ENCODE measurements around the gene ROBO3. TPM values are rescaled to one million over a fixed set of nuclear protein-coding genes. Genes with fewer than 3 reads are reported as not detected.
A peak's percentile ranks its signal among the peaks of the same experiment; 100 is the strongest.

Gene ROBO3
- polyA plus RNA-seq, 1 donor, result 34.2 TPM

DNA sequence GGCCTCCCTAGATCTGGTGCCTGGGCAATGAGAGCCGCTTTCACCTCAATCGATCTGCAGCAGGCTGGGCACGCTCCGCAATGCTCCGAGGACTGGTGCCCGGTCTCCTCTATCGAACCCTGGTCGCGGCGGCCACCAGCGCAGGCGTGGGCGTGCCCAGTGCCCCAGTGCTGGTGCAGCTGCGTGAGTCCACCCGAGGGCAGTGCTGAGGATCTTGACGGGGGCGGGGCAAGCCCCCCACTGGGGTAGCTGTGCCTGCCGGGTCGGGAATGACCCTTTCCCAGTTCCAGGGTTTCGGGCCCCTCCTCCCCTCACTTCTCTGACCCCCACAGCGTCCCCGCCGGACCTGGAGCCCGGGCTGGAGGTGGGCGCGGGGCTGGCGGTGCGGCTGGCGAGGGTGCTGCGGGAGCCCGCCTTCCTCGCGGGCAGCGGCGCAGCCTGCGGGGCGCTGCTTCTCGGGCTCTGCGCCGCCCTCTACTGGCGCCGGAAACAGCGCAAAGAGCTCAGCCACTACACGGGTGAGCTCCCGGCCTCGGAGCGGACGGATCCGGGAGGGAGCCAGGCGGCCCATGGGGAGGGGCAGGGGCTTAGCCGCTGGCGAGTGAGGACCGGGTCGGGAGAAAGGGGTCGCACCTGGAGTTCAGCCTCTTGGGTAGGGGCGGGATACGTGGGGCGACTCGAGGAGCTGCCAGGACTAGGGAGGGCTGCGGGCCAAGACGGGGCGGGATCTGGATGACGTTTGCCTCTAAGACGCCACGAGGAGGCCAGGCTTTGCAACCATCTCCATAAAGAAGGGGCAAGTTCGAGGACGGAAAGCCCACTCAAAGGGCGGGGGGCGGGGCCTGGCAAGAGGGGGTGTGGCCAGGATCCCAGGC, 10.9 kb downstream of the ROBO3 start:
- peak; percentile 63 for DNase-seq (ENCODE audit: low read depth)

DNA sequence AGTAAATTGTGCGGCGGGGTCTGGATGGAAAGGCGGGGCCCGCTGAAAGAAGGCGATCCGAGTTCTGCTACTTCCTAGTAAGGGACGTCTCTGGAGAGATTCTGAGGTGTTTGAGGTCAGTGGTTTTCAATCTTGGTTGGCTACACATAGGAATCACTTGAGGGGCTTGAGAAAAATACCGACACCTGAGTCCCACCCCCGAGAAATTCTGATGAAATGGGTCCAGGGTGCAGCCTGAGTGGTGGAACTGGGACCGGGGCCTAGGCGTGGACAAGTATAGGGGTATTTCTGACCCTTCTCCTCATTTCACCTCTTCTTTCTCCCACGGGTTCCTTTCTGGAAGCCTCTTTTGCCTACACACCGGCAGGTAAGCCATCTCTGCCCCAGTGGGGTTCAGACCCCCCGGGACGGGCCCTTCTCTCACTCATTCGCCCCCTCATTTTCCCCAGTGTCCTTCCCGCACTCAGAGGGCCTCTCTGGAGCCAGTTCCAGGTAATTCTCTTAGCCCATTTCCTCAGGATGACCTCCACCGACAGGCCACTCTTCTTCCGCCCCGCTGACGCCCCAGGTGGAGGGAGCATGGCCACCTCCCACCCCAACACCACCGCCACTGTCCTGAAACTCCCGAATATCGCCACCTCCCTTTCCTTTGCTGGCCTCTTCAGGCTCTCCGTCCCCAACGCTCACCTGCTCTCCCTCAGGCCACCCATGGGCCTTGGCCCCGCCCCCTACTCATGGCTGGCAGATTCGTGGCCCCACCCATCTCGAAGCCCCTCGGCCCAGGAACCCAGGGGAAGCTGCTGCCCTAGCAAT, 11.8 kb downstream of the ROBO3 start:
- no peak for DNase-seq (ENCODE audit: low read depth)

DNA sequence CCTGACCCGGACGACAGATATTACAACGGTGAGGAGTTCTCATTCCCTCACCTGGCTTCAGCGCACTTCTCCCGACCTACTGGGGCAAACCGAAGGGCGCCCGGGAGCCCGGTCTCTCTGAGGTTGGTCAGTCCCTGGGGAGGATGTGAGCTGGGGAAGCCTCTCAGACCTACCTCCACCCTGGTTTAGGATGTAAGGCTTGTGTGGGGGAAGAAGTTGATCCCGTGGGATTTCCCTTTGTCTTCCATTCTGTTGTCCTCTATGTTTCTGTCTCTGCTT, 12.3 kb downstream of the ROBO3 start:
- DNase-seq (ENCODE audit: low read depth), result no peak

DNA sequence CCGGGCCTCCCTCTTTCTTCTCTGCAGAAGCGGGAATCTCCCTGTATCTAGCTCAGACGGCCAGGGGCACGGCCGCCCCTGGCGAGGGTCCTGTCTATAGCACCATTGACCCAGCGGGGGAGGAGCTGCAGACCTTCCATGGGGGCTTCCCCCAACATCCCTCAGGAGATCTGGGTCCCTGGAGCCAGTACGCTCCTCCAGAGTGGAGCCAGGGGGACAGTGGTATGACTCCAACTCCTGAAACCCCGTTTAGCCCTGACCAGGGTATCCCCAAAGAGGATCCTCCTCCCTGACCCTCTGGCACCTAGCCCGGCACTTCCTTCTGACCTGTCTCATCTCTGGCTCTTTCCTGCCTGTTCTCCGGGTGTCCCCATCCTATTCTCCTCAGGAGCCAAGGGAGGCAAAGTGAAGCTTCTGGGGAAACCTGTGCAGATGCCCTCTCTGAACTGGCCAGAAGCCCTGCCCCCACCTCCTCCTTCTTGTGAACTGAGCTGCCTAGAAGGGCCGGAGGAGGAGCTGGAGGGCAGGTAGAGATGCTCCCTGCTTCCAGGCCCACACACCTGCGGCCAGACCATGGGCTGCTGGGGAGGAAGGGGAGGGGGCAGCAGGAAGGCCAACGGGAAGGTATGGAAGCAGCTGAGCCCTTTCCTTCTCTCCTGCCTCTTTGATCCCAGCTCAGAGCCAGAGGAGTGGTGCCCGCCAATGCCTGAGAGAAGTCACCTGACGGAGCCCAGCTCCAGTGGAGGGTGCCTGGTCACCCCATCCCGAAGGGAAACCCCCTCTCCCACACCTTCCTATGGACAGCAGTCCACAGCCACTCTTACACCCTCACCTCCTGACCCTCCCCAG, 12.9 kb downstream of the ROBO3 start:
- no peak for DNase-seq (ENCODE audit: low read depth)

DNA sequence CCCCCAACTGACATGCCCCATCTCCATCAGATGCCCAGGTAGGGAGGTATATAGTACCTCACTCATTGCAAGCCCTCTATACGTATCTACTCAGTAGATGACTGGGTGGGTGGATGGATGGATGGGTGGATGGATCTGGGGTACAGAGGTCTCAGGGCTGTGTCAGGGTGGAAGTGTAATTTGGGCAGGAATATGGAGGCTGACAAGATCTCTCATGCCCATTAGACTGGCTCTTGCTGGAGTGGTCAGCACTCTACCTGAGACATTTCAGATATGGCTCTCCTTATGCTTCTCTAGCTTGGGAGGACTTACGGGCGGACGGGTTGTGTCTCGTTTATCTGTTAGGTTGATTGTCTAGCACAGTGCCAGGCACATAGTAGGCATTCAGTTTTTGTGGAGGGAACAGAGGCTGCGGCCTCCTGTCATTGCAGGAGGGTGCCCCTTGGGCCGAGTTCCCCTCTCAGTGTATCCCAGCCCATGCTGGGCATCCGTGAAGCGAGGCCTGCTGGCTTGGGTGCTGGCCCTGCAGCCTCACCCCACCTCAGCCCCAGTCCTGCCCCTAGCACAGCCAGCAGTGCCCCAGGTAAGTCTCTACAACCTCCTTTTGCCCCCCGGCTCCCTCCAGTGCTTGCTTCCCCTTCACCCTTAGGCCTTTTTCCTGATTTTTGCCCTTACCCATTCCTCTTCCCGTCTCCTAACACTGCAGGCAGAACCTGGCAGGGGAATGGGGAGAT, 13.7 kb downstream of the ROBO3 start:
- DNase-seq (ENCODE audit: low read depth), result no peak

DNA sequence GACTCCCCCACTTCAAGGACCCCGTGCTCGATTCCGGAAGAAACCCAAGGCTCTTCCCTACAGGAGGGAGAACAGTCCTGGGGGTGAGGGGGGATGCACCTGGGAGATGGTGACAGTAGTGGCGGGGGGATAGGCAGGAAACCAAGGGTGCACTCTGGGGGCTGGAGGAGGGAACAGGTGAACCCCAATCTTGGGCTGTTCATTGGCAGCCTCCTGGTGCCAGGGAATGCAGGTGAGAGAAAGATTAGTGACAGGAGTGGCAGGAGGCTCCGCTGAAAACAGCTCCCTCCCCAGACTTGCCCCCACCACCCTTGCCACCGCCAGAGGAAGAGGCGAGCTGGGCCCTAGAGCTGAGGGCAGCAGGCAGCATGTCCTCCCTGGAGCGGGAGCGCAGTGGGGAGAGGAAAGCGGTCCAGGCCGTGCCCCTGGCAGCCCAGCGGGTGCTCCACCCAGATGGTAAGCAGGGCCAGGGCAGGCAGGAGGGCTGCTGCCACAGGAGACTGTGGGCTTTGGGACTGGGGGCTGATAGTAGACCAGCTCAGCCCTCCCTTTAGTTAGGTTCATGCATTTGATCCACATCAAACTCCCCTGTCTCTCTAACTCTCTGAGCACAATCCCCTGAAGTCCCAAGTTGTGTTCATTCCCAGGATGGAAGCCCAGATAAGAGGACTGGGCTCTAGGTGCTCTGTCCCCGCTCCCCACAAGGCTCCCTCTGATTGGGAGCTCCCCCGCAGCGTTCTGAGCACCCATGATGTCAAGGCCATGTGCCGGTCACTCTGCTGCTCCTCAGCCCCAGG, 14.5 kb downstream of the ROBO3 start:
- no peak for DNase-seq (ENCODE audit: low read depth)

DNA sequence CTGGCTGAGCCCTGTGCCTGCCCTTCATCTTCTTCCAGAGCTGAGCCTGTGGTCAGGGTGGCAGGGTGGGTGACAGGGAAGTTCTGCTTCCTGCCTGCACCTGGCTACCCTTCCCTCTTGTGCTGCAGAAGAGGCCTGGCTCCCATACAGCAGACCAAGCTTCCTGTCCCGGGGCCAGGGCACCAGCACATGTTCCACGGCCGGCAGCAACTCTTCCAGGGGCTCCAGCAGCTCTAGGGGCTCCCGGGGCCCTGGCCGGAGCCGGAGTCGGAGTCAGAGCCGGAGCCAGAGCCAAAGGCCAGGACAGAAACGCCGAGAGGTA, 15.0 kb downstream of the ROBO3 start:
- no peak for DNase-seq (ENCODE audit: low read depth)

DNA sequence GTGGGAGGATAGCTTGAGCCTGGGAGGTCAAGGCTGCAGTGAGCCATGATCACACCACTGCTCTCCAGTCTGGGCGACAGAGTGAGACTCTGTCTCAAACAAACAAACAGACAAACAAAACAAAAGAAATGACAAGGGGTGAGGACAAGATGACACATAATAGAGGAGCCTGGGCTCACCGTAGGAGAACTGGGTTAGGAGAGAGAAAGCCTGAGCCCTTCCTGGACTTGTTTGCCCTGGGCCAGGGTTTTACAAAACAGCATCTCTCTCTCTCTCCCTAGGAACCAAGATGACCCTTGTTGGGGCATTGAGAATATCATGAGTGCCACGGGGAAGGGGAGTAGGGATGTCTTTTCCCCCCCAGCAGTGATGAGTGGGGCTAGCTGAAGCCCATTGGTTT, 15.7 kb downstream of the ROBO3 start:
- no peak for DNase-seq (ENCODE audit: low read depth)

DNA sequence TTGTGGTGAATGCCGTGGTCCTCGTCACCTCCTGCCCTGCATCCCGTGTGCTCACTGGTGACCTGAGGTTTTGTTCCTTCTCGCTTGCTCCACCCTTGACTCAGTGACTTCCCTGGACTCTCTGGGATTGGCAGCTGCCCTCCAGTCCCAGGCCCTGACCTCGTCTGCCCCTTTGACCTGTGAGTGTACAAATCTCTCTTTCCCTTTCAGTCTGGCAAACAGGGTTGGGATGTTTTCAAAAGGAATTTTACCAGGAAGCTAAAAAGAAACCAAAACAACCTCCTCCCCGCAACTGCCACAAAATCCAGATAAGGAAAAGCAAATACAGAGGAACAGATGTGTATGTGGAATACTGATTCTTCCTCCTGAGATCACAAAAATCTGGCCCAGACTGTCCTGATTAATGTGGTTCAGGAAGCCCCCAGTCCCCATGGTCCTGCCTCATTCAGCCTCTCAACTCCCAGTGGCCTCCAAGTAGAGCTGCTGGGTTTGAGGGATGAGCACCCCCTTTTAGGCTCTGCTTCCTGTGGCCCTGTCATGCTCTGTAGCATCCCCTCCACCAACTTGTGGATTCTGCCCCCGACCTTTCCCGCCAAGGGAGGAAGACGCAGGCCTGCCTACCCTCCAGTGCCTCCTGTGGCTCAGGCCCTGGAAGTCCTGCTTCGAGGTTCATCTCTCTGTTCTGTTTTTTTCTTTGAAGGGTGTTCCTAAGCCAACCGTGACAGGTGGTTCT, 17.3 kb downstream of the ROBO3 start:
- no peak for DNase-seq (ENCODE audit: low read depth)

DNA sequence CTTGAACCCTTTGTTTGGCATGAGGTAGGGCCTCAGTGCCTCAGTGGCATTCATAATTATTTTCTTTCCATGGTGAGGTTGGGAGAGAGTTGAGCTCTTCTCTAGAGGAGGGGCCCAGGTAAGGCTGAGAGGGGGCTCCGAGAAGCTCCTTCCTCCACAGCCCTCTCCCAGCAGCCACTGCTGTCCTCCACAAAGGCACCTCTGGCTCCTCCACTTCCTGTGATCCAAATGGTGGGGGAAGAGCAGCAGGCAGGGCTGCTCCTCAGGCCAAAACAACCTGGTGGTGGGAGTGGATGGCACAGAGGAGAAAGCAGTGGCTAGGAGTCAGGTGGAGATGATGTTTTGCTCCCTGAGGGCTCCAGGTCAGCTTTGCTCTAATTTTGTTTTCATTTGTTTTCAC, 19.1 kb downstream of the ROBO3 start:
- DNase-seq (ENCODE audit: low read depth), result no peak

DNA sequence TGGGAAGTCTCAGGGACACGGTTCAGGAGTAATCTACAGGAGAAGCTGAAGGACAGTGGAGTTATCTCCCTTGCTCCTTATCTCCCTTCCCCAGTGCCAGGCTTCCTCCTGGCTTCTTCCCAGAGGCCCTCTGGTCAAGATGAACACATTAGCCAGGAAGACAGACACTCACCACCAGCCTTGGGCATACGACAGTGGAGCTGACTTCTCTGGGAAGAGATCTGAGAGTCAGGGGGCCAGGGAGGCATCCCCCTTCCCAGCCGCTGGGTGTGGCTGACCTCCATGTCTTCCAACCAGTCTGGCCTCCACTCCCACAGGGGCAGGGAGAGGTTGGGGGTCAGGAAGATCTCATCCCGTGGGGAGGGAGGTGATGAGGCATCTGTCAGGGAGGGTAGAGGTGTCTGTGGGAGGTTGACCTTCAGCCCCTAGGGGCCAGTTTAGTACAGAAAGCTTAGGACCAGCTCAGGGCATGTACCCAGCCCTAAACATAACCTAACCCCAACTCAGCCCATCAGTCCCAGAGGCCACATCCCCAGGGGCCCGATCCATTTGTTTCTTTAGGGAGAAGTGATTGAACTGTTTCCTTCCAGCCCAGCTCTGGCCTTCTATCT, 19.7 kb downstream of the ROBO3 start:
- DNase-seq (ENCODE audit: low read depth), result no peak

DNA sequence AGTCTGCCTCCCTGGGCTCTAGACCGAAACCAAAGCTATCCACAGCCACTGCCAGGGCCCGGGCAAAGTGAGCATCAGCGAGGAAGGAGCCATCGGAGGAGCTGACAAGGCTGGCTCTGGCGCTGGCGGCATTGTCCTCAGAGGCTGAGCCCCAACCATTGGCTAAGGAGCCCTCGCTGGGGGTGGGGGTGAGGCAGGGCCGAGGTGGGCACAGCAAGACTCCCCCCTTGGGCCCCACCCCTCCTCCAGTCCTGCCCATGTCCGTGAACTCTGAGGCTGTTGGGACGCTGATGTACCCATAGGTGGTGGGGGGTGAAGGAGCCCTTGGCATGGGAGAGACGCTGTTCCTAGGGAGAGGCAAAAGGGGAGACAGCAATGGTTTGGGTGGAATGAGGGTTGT, 21.2 kb downstream of the ROBO3 start:
- no peak for DNase-seq (ENCODE audit: low read depth)

DNA sequence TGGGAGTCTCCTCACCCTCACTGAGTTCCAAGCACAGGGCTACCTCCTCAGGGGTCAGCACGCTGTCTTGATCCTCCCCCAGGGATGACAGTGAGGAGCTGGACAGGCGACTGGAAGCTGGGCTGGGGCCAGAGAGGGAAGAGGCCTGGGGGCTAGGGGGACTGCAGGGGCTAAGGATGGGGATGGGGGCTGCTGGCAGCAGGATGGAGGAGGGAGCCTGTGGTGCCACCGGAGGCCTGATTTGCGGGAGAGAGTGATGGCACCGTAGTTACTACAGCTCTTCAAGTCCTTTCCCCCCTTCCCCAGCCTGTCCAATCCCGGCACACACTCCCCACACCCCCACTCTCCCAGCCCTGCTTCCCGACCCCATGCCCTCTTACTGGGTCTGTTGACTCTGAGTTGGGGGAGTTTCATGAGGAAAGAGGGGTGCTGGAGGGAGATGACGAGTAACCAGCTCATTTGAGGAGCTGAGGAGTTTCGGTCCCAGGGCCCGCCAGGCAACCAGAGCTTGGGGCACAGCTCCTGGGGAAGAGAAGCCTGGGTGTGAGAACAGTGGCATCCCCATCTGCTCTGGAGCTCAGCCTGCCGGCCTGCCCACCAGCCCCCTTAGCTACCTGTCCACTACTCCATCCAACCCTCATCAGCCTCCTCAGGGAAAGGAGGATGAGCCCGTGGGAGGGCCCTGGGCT, 21.9 kb downstream of the ROBO3 start:
- no peak for DNase-seq (ENCODE audit: low read depth)

DNA sequence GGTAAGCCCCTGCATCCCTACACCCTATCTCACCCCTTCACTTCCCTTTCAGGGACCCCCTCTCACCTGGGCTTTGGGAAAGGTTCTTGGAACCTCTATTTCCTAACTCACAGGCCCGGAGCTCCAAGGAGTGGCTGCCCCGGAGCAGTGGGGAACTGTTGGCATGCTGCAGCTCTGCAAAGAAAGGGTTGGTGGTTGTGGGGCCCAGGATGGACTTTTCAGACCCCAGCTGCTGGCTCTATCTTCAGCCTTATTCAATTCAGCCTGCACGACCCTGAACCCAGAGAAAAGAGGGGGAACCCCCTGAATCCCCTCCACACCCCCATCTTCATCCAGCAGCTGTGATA, 22.4 kb downstream of the ROBO3 start:
- DNase-seq (ENCODE audit: low read depth), result no peak

DNA sequence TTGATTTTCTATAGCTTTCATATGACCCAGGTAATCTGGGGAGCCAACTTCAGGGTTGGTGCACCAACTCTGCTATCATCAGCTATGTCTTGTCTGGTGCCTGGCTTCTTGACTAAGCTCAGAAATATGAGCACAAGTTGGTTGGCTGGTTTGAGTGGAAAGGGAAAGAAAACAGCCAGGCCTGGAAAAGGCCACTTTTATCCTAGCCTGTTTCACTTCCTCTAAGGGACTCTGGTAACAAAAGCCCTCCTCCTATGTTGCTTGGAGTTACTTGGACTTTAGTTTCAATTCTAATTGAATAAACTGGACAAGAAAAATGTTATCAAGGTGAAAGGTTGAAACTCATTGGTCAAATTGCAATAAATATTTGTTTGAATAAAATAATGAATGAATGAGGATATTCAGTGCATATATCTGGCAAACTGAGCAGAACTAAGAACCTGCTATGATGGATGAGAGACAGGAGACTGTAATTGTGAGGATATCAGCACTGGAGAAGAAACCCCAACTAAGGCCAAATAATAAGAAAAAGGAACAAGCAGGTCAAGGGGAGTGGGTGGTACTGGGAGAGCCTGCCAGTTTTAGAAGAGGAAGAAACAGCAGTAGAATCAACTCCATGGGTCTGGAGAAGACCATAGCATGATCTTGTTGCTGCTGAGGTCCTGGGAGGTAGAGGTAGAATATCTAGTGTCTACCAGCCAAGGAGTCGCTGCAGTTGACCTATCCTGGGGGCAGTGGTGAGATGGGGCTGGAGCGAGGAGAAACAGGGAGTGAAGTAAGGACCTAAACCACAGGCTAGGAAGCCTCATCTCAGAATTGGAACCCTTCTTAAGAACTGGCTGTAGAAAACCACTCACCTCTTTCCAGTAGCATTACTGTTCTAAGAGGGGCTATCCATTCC, 24.2 kb downstream of the ROBO3 start:
- DNase-seq (ENCODE audit: low read depth), result no peak

DNA sequence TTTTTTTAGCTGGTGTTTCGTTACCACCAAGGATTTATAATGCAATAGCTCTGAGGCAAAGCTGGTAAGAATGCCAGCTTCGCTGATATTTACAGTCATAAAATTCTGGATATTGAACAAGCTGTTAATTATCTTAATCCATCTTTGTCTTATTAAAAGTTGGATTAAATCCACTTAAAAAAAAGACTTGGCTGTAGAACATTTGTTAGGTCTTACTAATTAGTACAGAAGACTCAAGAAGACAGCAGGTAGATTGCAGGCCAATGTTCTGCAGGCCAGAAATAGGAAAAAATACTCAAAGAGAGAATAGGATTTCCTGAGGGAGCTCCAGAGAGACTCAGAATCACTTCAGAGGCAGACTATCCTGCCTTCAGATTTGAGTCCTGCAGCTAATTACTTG, 24.9 kb downstream of the ROBO3 start:
- DNase-seq (ENCODE audit: low read depth), result no peak

DNA sequence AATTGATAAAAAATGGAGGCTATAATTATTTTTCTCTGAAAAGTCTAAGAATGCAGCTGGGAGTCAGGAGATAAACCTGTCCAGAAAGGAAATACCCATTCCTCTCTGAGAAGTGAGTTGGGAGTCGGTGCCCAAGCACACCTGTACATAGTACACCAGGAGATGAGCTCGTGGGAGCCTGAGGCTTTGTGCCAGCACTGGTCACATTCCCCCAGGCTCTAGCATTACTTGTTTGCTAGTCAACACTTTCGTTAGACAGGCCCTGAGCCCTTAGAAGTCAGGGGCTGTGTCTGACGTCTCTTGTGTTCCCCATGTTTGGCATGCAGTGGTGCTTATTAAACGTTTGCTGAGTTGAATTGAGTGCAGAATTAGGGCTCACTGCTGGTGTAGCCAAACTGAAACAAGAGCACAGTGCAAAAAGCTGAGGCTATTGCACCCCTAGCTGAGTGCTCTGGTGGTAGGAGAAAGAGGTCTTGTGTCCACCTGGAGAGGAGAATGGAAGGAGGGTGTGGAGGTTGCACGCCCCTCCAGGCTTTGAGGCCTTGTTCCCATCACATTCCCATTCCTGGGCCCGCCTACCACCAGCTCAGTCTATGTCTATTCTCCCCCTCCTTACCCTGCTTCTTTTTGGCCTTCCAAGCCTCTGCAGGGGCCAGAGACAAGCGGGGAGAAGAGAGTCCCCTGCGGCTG, 25.6 kb downstream of the ROBO3 start:
- no peak for DNase-seq (ENCODE audit: low read depth)

DNA sequence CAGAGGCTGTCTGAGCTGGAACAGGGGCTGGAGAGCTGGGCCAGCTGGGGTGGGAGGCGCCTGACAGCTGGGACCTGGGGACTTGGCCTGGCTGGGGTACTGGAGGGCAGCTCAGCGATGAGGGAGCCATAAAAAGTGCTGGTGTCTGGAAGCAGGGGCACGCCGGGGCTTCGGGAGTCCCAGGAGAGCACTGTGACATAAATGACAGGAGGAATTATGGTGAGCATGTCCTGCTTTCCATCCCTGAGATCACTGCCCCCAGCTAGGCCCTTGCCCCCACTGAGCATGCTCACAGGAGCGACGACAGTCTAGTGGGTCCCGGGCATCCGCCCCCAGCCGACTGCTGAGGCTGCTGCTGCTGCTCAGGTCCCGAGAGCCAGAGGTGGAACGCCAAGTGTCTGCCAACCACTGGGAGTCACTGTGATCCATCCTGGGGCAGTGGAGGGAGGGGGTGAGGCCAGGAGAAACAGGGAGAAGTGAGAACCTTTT, 26.2 kb downstream of the ROBO3 start:
- DNase-seq (ENCODE audit: low read depth), result no peak

Data from forelimb muscle (tissue), 1 donor.